Keratinocyte (primary cell): Measurements from ENCODE around the gene SIX5. TPM values are rescaled to one million over a fixed set of nuclear protein-coding genes. Genes with fewer than 3 reads are reported as not detected.
A peak's percentile ranks its signal among the peaks of the same experiment; 100 is the strongest.
"Not testable (repeated sequence)": the region's sequence is repeated elsewhere in the genome, so short reads cannot be mapped to it uniquely, and the experiment has no call there.

ENCODE experiments used
- DNase-seq: peaks from one replicate; pipeline ENCODE4 v3.0.0-alpha.2; 2011; ENCODE audit warnings: low read depth, missing footprints, low spot score
- FAIRE-seq: peaks from 2 replicates; lab custom pipeline; 2011; peaks lifted over from hg19 to GRCh38; lab: Jason Lieb, UNC
- H2AFZ ChIP-seq: 2 replicates; pipeline ENCODE4 v1.6.0; 2012; ENCODE audit warnings: low read length, control low read depth, inconsistent platforms; ENCODE audit not compliant: control insufficient read depth
- H3K27ac ChIP-seq: 2 replicates; pipeline ENCODE4 v1.5.1; 2011; ENCODE audit warnings: low read length; ENCODE audit not compliant: control insufficient read depth, insufficient read depth
- H3K27me3 ChIP-seq: 3 replicates; pipeline ENCODE4 v1.6.0; 2011; ENCODE audit warnings: low read length; ENCODE audit not compliant: control insufficient read depth, insufficient read depth; ENCODE audit errors: extremely low read depth
- H3K36me3 ChIP-seq, 2 experiments: 2 replicates in 1 of 2; 3 replicates in 1 of 2; pipeline ENCODE4 v1.5.1; 2011; ENCODE audit warnings: low read length in 2 of 2, mild to moderate bottlenecking in 1 of 2; ENCODE audit not compliant: control insufficient read depth in 2 of 2, insufficient read depth in 2 of 2; ENCODE audit errors: extremely low read depth in 1 of 2
- H3K4me1 ChIP-seq: 3 replicates; pipeline ENCODE4 v1.5.1; 2011; ENCODE audit warnings: low read length; ENCODE audit not compliant: control insufficient read depth, insufficient read depth; ENCODE audit errors: extremely low read depth
- H3K4me2 ChIP-seq: 3 replicates; pipeline ENCODE4 v1.6.0; 2011; ENCODE audit warnings: low read depth, low read length; ENCODE audit not compliant: control insufficient read depth, insufficient read depth; ENCODE audit errors: extremely low read depth
- H3K4me3 ChIP-seq, 3 experiments: fragments of 200-600 bp in 1 of 3; sonication (generic) in 1 of 3; 2 replicates in 2 of 3; 3 replicates in 1 of 3; pipeline ENCODE4 v1.5.1; 2011 to 2016; ENCODE audit warnings: low read length in 3 of 3, mild to moderate bottlenecking in 3 of 3, control low read depth in 2 of 3, inconsistent platforms in 1 of 3, low read depth in 1 of 3, mixed read lengths in 1 of 3, mixed run types in 1 of 3, moderate library complexity in 1 of 3; ENCODE audit not compliant: control insufficient read depth in 2 of 3, insufficient read depth in 2 of 3; ENCODE audit errors: extremely low read depth in 1 of 3
- H3K79me2 ChIP-seq: 2 replicates; pipeline ENCODE4 v1.6.0; 2012; ENCODE audit warnings: low read length; ENCODE audit not compliant: control insufficient read depth, insufficient read depth
- H3K9ac ChIP-seq: 3 replicates; pipeline ENCODE4 v1.6.0; 2011; ENCODE audit warnings: low read length; ENCODE audit not compliant: control insufficient read depth, insufficient read depth; ENCODE audit errors: extremely low read depth
- H3K9me1 ChIP-seq: 3 replicates; pipeline ENCODE4 v1.6.0; 2011; ENCODE audit warnings: low read length; ENCODE audit not compliant: control insufficient read depth, insufficient read depth; ENCODE audit errors: extremely low read depth
- H3K9me3 ChIP-seq: 2 replicates; pipeline ENCODE4 v1.5.1; 2012; ENCODE audit warnings: low read depth, low read length; ENCODE audit not compliant: control insufficient read depth
- H4K20me1 ChIP-seq: 3 replicates; pipeline ENCODE4 v1.6.0; 2011; ENCODE audit warnings: low read length; ENCODE audit not compliant: control insufficient read depth, insufficient read depth; ENCODE audit errors: extremely low read depth
- CTCF ChIP-seq, 3 experiments: IDR thresholded peaks in 1 of 3; conservative IDR thresholded peaks in 1 of 3; optimal IDR thresholded peaks in 1 of 3; 2 replicates in 2 of 3; 3 replicates in 1 of 3; pipeline versions ENCODE3 to v1.5.1; 2011; ENCODE audit warnings: low read length in 3 of 3, mild to moderate bottlenecking in 3 of 3, moderate library complexity in 2 of 3, control low read depth in 1 of 3, inconsistent platforms in 1 of 3; ENCODE audit not compliant: insufficient read depth in 2 of 3; ENCODE audit errors: extremely low read depth in 1 of 3
- EZH2 ChIP-seq: IDR thresholded peaks from one replicate; pipeline ENCODE4 v1.6.1; 2012; ENCODE audit warnings: inconsistent platforms, mild to moderate bottlenecking, low read length, moderate library complexity
- dilution Hi-C: fragments of 300-500 bp; cut with MboI; formaldehyde crosslinking; loops from one replicate; pipeline ENCODE4 v1.7.0; 2020; ENCODE audit warnings: low sequenced_read_pairs; ENCODE audit not compliant: extremely low pct_ligation_motif_present
- polyA plus RNA-seq, 5 experiments: library from polyadenylated mRNA; depleted of rRNA in 3 of 5; stranded (reverse) in 3 of 5; stranded (forward) in 1 of 5; unstranded in 1 of 5; fragments of >200 nt; gene quantifications; 1 replicate in 1 of 5; 2 replicates in 3 of 5; 3 replicates in 1 of 5; pipeline versions ENCODE4 v1.2.1 to v1.2.3, GENCODE V29; 2011 to 2012; ENCODE audit warnings: missing spikeins in 2 of 5, low read depth in 1 of 5, low replicate concordance in 1 of 5

Gene SIX5
- polyA plus RNA-seq, 1 donor (not counting 4 experiments of a cell fraction or from before 2014, with no cell fraction given): 1.3 TPM

DNA sequence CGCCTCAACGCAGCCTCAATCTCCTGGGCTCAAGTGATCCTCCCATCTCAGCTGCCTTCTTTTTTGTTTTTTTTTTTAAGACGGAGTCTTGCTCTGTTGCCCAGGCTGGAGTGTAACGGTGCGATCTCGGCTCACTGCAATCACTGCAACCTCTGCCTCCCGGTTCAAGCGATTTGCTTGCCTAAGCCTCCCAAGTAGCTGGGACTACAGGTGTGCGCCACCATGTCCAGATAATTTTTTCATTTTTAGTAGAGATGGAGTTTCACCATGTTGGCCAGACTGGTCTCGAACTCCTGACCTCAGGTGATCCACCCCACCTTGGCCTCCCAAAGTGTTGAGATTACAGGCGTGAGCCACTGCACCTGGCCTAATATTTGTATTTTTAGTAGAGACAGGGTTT, 49.0 kb downstream of the SIX5 start:
- H3K4me3 ChIP-seq, dilution Hi-C loops, H2AFZ ChIP-seq, FAIRE-seq, H3K9ac ChIP-seq, DNase-seq, H3K9me1 ChIP-seq, H3K4me2 ChIP-seq, H3K27ac ChIP-seq, H3K27me3 ChIP-seq, H3K9me3 ChIP-seq, H4K20me1 ChIP-seq: not testable (repeated sequence)
- H3K36me3 ChIP-seq: peaks cover 12 to 18% of the 10 kb centered on the region in 2 experiments
- H3K4me1 ChIP-seq: peaks cover 21% of the 10 kb centered on the region
- H3K79me2 ChIP-seq: peaks cover 50% of the 10 kb centered on the region

DNA sequence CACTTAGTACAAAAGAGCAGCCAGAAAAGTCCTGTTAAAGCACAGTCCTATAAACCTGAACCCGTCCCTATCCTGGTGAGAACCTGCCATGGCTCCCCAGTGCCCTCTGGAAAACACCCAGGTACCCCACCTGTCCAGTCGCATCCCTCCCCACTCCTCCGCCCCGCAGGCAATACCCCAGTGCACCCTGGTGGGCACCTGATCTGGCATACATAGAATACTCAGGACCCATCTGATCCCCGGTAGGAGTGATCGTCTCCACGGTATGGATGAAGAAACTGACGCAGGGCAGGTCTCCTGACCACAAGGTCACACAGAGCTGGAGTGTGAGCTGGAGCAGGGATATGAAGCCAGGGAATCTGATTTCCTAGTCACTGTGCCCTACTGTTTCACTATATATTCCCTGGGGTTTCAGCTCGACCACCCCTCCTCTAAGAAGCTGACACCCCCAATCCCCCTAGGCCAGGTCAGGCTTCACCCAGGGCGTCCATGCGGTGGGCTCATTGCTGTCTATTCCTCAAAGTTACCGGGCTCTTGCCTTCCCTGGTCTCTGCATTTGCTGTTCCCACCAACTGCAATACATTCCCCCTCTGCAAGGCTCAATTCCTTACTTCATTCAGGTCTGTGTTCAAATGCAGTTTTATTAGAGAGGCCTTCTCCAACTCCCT, 50.9 kb downstream of the SIX5 start:
- Histone ChIP-seq H3K9me3 (no peaks in the 10 kb centered on the region), H3K27me3 (no peaks in the 10 kb centered on the region), H2AFZ (no peak overlapping the region), H3K9me1 (no peaks in the 10 kb centered on the region), H3K27ac (peak overlapping the region; percentile 94), H3K9ac (peak overlapping the region; percentile 82), H3K36me3 (peaks cover 15 to 21% of the 10 kb centered on the region in 2 experiments), H3K4me2 (peak overlapping the region; percentile 94), H4K20me1 (peaks cover 3% of the 10 kb centered on the region), H3K79me2 (peaks cover 60% of the 10 kb centered on the region), H3K4me1 (peaks cover 21% of the 10 kb centered on the region), H3K4me3 (peak overlapping the region; percentile 47 to 83 (median 76))
- no peak for DNase-seq
- dilution Hi-C loops: no loop called here
- no peak for FAIRE-seq
- TF ChIP-seq CTCF (optimal IDR thresholded peaks at IDR 0.05 in 1 of 3, IDR thresholded peaks at IDR 0.05 in 1 of 3, conservative IDR thresholded peaks at IDR 0.05 in 1 of 3; ENCODE audit: extremely low read depth in 1 of 3, insufficient read depth in 2 of 3, low read length in 3 of 3) (no peak), EZH2 (no peak)
